ENCODE measurements around the gene PLCXD1.

DNA sequence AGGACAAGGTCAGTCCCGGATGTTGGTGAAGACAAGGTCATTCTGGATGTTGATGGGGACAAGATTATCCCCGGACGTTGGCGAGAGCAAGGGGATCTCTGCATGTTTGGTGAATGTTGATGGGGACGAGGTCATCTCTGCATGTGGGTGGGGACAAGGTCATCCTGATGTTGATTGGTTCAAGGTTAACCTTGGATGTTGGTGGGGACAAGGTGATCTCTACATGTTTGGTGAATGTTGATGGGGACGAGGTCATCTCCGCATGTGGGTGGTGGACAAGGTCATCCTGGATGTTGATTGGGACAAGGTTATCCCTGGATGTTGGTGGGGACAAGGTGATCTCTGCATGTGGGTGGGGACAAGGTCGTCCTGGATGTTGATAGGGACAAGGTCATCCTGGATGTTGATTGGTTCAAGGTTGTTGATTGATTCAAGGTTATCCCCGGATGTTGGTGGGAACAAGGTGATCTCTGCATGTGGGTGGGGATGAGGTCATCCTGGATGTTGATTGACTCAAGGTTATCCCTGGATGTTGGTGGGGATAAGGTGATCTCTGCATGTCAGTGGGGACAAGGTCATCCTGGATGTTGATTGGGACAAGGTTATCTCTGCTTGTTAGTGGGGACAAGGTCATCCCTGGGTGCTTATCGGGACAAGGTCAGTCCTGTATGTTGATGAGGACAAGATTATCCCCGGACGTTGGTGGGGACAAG is 28.8 kb upstream of the PLCXD1 start:
- TF ChIP-seq, protein P1, sequence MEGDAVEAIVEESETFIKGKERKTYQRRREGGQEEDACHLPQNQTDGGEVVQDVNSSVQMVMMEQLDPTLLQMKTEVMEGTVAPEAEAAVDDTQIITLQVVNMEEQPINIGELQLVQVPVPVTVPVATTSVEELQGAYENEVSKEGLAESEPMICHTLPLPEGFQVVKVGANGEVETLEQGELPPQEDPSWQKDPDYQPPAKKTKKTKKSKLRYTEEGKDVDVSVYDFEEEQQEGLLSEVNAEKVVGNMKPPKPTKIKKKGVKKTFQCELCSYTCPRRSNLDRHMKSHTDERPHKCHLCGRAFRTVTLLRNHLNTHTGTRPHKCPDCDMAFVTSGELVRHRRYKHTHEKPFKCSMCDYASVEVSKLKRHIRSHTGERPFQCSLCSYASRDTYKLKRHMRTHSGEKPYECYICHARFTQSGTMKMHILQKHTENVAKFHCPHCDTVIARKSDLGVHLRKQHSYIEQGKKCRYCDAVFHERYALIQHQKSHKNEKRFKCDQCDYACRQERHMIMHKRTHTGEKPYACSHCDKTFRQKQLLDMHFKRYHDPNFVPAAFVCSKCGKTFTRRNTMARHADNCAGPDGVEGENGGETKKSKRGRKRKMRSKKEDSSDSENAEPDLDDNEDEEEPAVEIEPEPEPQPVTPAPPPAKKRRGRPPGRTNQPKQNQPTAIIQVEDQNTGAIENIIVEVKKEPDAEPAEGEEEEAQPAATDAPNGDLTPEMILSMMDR (conservative IDR thresholded peaks at IDR 0.05; ENCODE audit: low read depth, low read length) = no peak
- no peak for TF ChIP-seq EZH2 (IDR thresholded peaks at IDR 0.05; ENCODE audit: borderline replicate concordance, low read depth, low read length, poor library complexity, severe bottlenecking)
